Measurements from ENCODE around the gene CWF19L2. TPM values are rescaled to one million over a fixed set of nuclear protein-coding genes. Genes with fewer than 3 reads are reported as not detected.
"Not testable (repeated sequence)": the region's sequence is repeated elsewhere in the genome, so short reads cannot be mapped to it uniquely, and the experiment has no call there.

The CWF19L2 gene
- total RNA-seq (2014; rRNA removed; shearing (Covaris generic)), result 5.5 and 8.0 TPM in 2 replicates

DNA sequence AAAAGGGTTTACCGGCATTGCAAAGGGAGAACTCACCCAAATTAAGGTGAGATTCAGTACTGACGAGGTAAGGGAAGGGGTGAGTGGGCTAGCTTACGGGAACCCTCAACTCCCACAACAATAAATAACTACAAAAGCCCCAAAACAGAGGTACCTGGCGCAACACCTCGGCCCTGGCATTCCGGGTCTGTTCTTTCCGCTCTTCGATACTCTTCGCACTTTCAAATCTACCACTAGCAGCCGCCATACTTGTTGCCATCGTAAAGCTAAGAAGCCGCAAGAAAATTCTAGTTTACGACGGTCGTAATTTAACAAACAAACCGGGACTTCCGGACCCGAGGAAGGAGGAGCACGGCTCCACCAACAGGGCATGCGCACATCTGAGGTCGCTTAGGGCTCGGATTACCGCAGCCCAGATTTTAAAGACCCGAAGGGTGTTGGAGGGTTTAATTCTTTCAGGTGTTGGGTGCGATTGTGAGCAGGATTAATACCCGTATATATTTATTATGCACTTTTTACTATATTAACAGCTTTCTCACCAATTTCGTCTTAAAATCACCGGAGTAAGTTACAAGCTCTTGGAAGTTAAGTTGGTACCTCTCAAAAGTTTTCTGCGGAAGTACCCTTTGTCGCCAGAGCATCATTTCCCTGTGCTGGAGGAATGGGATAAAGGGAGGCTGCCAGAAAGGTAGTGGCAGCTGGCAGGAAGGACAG is at the start of gene CWF19L2:
Gene CWF19L2 (minus strand): TSS at position 268 of the 714 bp plus-strand sequence. CDS start 9 bp downstream, at position 259.
- DNase-seq (ENCODE audit: low spot score), result peak; percentile 81

DNA sequence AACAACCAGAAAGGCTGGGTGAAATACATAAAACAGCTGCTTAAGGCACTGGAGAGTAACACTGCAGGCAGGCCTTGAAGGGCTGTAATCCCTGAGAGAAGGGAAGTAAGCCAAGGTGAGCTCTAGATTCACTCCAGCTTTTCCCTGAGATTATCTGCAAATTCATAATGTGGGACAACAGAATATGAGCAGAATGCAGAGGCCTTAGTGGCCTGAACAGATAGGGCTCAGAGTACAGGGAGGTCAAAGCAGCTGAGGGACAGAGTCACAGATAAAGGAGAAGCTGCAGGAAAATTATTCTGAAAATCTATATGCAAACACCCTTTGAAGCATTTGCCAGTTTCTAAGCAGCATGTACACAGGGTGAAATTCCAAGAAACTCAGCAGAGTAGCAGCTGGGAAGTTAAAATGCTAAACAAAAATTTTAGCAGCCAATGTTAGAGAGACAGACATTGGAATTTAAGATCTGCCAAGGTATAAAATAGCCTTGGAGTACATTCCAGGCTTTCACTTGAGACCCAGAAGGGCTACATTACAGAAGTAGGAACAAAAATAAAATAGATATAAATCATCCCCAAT is 48.1 kb upstream of the CWF19L2 start:
- no peak for DNase-seq (ENCODE audit: low spot score)

DNA sequence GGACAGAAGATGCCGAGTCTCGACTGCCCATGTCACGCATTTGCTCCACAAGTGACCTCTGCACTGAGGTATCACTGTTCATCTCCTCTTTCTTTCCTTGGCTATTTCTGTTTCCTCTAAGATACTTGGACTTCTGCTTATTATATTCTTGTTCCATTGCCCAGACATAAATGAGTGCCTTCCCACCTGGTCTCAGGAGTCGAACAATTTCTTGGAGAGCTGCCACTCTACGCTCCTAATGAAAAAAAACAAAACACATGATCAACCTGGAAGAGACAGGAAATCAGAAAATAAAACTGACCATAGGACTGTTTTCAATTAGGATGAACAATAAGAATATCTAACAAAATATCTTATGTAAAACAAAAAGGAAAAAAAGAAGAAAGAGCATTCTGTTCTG is 47.4 kb upstream of the CWF19L2 start:
- no peak for DNase-seq (ENCODE audit: low spot score)

DNA sequence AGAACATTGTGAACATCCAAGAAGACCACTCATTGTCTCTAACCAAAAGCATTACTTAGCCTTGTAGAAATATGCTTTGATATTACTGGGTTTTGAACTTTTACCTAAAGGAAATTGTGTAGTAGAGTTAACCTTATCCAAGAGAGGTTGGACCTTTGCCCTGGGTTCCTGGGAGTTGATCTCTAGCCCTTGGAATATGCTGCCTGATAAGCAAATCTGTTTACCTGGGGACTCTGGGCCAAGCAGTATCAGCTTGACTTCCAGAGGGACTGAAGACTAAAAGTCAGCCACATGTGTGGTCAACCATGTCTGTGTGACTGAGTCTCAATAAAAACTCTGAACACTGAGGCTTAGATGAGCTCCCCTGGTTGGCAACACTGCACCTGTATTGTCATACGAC is 44.1 kb upstream of the CWF19L2 start:
- DNase-seq (ENCODE audit: low spot score), result no peak

DNA sequence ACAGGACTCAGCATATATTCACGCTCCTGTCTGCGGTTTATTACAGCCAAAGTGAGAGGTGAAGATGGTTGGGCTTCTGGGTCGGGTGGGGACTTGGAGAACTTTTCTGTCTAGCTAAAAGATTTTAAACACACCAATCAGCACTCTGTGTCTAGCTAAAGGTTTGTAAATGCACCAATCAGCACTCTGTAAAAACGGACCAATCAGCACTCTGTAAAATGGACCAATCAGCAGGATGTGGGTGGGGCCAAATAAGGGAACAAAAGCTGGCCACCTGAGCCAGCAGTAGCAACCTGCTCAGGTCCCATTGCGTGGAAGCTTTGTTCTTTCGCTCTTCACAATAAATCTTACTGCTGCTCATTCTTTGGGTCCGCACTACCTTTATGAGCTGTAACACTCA is 39.7 kb upstream of the CWF19L2 start:
- DNase-seq (ENCODE audit: low spot score), result not testable (repeated sequence)

DNA sequence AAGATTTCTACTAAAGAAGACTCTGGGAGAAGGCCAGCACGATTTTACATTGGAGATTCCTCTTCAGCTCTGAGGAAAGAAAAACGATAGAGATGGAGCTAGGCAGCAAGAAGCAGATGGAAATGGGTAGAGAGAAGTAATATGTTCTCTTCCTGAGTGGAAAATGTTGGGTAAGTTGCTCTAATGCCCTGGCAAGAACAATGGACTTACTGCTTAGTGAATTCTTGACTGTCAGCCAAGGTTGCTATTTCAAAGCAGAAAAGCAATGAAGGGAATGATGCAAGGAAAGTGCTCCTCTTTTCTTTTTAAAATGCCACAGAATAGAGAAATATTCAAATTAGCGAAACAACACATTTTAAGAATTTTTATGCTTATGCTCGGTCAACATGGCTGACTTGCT is 38.4 kb upstream of the CWF19L2 start:
- DNase-seq (ENCODE audit: low spot score), result peak; percentile 14

DNA sequence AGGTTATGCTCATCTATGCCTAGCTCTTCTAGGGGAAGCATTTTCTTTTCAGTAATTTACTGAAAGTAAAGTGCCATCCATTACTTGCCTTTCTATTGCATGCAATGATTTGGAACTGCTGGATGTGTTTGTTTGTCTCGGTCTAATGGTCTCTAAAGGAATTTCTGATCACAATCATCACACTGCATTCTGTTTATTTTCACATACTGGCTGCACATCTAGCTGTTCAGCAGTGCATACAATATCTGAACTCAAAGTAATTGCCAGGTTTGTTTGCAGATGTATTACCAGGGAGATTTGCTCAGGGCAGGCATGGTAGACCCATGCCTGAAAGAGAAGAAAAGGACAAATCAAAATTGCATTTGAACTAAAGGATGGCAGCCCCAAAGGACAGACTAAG is 36.4 kb upstream of the CWF19L2 start:
- DNase-seq (ENCODE audit: low spot score), result no peak

DNA sequence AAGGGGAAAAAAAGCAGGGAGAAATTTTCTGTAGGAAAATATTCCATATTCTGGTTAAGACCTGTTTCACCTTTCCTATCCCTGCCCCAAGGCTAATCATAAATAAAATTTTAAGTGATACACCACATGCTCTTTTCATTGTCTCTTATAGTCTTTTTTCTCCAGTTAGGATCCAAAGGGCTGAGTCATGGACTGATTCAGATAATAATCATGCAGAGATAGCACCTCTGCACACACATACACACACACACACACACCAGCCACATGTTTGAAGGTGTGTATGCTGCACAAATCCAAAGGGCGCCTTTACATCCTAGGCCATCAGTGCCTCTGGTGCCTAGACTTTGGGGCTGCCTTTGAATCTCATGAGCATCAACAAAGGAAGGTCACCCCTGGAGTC is 35.5 kb upstream of the CWF19L2 start:
- DNase-seq (ENCODE audit: low spot score), result peak; percentile 53

DNA sequence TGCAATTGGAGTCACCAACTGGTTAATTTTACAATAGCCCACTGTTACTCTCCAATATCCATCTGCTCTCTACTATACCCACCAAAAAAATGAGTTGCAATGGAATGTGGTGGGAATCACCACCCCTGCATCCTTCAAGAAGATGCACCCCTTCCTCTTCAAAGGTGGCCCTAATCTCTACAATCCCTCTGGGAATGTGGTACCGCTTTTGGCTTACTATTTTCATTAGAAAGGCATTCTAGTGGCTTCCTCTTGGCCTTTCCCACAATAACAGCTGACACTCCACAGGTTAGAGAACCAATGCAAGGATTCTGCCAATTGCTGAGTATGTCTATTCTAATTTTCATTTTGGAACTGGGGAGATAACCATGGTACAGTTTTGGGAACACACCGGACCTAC is 33.2 kb upstream of the CWF19L2 start:
- no peak for DNase-seq (ENCODE audit: low spot score)

DNA sequence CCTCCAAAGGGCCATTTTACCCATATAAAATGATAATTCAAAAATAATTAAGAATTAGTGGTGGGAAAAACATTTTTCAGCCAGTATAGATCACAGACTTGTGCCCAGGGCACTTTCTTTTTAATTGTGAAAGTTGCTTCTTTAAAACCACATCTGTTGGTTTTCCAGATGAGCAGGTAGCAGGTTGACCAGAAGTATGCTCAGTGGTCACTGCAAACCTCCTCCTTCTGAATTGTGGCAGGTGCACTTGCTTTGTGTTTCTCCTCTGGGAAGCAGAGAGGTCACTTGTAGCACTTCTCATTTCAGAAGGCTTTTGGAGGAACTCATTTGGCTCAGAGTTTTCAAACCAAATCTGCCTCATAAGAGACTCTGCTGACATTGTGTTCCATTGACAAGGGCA is 24.6 kb upstream of the CWF19L2 start:
- DNase-seq (ENCODE audit: low spot score), result no peak

DNA sequence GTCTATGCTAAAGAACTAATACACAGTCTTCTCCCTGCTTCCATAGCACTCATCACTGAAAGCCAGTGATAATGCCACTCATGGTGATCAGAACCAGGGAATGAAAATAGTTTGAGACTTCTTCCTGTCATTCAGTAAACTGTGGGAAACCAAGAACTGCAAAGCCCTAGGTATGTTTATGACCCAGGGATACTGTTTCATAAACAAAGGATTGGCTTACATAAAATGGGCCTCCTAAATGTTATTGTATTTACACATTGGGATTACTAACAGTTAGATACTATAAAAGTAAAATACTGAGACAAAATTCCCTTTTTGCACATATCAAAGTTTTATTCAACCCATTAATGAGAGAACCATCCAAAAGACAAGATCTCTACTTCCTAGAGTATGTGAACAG is 21.3 kb upstream of the CWF19L2 start:
- no peak for DNase-seq (ENCODE audit: low spot score)

DNA sequence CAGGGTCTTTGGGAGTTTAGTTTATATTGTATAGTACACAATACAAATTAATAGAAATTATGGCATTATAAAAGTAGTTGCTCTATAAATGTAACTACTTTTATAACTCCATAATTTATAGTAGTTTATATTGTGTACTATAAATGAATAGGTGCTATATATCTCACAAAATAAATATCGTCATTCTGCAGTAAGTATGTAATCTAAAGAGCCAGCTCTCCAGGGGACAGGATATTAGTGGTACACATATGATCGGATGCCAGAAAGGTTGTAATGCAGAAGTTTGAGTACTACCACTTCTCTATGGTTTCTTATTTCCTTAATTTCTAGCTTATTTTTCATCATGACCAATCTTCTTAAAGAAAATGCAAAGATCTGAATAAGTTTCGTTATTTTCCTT is 20.2 kb upstream of the CWF19L2 start:
- no peak for DNase-seq (ENCODE audit: low spot score)

DNA sequence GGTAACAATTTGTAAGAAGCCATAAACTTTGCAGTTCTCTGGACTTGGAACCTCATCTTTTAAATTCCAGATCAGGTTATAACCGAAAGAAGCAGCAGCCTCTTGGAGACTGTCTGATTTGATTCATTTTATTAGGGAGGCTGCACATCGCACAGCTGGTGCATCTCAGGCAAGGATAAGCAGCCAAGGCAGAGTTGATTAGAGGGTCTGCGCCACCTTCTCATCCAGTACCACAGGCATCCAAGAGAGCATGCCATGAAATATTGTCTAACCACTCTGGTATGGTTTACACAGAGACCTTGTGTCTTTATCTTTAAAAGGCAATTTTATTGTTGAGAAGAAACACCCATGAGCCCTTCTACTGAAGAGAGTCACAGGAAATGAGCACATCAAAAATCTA is 16.2 kb upstream of the CWF19L2 start:
- no peak for DNase-seq (ENCODE audit: low spot score)

DNA sequence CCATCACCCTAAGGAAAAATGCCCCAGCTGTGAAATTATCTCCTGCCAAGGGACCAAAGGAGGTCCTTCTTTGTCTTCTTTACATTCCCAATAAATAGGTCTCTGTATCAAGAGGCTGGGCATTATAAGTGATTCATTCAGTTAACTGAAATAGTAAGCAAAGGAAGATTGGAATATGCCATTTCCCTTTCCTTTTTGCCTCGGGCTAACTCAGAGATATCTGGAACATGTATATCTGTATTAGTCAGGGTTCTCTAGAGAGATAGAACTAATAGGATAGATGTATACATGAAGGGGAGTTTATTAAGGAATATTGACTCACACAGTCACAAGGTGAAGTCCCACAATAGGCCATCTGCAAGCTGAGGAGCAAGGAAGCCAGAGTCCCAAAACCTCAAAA is 15.3 kb upstream of the CWF19L2 start:
- DNase-seq (ENCODE audit: low spot score), result no peak

DNA sequence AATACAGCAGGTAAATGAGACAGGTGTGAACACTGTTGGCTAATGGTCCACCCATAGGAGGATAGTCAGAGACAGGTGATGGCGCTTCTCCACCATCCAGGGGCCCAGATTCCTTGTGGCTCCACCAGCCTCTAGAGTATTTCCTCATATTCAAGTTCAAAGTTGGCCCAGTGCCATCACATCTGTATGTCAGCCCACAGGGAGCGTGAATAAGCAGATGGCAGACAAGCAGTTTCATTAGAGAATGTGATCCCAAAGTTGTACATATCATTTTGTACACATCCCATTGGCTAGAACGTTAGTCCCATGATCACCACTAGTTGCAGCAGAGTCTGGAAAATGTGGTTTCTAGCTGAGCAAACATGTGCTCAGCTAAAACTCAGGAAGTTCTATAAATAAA is 11.0 kb upstream of the CWF19L2 start:
- DNase-seq (ENCODE audit: low spot score), result no peak

DNA sequence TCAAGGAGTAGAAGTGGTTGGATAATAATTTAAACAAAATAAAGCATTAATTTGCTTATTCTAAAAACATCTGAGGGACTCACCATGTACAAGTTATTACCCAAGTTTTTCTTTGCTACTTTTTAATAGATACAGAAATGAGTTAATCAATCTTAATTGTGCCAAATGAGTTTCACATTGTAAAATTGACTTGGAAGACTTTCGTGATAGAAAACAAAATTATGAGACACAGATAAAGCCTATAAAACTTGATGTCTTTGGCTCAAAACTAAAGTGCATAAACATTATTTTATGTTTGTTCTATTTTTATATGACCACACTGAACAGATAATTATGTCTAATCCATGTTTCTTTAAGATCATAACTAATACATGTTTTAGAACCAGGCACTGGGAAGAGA is 10.1 kb upstream of the CWF19L2 start:
- DNase-seq (ENCODE audit: low spot score), result no peak

DNA sequence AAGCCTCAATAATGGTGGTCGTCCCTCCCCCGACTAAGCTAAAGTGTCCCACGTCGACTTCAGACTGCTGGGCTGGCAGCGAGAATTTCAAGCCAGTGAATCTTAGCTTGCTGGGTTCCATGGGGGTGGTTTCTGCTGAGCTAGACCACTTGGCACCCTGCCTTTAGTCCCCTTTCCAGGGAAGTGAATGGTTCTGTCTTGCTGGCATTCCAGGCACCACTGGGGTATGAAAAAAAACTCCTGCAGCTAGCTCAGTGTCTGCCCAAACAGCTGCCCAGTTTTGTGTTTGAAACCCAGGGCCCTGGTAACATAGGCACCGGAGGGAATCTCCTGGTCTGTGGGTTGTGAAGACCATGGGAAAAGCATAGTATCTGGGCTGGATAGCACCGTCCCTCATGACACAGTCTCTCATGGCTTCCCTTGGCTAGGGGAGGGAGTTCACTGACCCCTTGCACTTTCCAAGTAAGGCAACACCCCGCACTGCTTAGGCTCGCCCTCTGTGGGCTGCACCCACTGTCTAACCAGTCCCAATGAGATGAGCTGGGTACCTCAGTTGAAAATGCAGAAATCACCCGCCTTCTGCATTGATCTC is 8.7 kb upstream of the CWF19L2 start:
- DNase-seq (ENCODE audit: low spot score), result not testable (repeated sequence)

DNA sequence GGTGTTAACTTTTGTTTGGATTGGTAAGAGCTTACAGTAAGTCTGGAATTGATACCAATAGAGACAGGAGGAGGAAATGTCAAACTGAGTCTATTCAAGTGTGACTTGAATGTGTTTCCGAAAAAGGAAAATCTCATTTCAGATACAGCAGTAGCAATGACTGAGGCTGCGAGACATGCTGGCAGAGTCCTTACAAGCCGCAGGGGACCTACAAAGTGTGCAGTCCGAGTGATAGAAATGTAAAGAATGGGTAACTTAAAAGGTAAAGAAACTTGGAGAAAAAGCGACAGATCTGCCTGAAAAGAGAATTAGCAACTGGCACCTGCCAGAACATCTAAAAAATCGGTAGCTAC is 444 bp downstream of the CWF19L2 start:
- peak; percentile 0 for DNase-seq (ENCODE audit: low spot score)

DNA sequence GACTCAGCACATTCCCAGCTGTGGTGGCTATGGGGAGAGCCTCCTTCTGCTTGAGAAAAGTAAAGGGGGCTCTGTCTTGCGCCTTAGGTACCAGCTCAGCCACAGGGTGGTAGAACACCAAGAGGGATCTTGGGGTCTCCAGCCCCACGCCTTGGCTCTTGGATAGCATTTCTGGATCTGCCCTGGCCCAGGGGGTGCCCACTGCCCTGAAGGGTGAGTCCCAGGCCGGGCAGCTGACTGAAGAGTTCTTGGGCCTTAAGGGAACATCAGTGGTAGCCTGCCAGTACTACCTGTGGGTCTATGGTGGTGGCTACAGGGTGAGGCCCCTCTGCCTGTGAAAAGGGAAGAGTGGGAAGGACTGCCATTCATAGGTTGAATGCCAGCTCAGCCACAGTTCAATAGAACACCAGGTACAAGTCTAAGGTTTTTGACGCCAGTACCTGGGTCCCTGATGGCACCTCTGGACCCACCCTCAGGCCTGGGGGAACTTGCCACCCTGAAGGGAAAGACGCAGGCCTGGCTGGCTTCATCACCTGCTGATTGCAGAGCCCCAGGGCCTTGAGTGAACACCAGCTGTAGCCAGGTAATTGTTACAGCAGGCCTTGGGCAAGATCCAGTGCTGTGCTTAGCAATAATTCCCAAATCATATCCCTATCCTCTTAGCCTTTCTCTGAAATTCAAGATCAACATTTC is 3.9 kb downstream of the CWF19L2 start:
- no peak for DNase-seq (ENCODE audit: low spot score)

DNA sequence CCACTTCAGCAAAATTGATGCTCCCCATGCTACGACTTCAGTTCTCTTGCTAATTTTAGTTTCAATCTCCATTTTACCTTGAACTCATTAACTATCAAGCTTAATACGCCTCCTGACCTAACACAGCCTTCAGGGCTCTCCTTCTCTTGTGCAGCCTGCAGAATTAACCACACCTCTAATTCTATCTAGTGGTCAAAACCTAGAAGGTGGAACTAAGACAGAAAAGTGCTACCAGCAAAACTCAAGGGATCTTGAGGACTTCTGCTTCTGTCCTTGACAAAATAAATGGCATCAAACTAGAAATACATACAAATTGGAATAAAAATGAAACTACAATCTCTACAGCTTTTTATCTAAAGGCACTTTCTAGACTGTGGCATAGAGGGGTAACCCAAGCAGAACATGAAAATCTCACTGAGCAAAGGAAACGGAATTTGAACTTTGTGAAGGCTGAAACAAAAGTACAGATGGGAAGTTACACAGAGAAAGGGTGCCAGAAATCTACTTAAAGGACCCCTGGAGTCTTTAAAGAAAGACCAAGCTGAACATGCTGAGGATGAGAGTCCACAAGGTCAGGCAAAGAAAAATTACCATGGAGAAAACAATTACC is 10.7 kb downstream of the CWF19L2 start:
- DNase-seq (ENCODE audit: low spot score), result no peak

DNA sequence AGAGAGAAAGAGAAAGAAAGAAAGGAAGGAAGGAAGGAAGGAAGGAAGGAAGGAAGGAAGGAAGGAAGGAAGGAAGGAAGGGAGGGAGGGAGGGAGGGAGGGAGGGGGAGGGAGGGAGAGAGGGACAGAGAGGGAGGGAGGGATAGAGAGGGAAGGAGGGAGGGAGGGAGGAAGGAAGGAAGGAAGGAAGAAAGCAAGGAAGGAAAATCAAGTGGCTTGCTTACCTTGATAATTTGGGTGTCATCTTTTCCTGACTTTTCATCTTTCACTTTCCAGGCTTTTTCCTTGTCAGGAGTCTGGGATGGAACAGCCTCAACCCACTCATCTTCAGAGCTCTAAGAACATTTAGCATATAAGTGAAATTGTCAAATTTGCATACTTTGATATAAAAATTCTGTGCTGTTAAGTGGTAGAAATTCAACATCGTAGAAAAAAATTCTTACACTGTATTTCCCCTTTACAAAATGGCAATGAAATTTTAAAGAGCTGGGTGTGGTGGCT is 14.9 kb downstream of the CWF19L2 start:
- no peak for DNase-seq (ENCODE audit: low spot score)

DNA sequence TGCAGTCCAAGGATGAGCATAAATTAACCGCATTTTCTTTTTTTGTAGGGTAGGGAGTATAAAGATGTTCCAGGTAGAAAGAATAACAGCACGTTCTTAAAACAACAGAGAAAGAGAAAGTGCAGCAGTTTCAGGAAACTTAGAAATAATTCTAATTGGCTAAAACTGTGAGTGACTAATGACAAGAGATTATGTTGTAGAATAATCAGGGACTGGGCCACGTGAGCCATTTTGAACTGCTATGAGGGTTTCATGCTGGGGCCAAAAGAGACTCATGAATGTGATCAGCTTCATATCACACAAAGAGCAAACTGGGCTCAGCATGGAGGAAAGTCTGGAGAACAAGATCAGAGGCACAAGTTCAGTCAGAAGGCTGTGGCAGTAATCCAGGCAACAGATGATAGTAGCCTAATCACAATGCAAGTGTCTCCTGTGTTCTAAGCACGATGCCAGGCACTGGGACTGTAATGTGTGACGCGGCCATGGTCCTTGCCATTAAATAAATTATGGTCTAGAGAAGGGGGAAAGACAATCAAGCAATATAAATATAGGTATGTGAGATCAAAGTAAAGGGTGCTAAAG is 17.9 kb downstream of the CWF19L2 start:
- no peak for DNase-seq (ENCODE audit: low spot score)
